HG03457 (cell line): ENCODE data around the gene HIVEP3.

Experiments
- ATAC-seq: cut with Tn5 transposase; IDR thresholded peaks from one replicate; pipeline ENCODE4 v1.9.1; 2021; ENCODE audit warnings: moderate number of reproducible peaks; ENCODE audit not compliant: unreplicated experiment

HIVEP3 gene

DNA sequence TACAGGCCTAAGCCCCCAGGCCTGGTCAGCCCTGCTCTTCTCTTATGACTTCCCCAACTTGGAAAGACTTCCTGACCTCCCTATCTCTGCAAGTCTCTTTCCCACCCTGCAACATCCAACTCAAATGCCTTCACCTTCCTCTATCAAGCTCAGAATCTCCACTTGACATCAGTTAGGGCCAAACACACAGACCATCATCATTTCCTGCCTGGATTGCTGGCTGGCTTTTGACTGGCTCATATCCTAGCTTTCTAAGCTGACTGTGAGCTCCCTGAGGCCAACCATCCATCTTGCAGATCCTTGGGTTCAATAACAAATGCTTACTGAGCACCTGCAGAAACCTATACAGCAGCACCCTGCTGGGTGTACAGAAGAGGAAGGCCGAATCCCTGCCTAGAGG, 296.9 kb downstream of the HIVEP3 start:
- ATAC-seq: no peak

DNA sequence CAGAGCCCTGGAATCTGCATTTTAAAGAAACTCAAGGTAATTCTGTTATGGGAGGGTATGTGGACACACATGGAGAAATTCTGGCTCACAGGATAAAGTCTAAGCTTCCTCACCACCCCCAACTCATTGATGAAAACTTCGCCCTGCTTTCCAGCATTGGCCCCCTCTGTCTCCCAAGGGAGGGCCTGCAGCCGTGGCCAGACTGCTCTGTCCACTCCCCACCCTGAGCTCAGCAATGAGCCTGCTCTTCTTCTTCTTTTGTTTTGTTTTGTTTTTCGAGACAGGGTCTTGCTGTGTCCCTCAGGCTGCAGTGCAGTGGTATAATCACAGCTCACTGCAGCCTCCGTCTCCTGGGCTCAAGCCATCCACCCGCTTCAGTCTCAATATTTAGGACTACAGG, 297.5 kb downstream of the HIVEP3 start:
- no peak for ATAC-seq

DNA sequence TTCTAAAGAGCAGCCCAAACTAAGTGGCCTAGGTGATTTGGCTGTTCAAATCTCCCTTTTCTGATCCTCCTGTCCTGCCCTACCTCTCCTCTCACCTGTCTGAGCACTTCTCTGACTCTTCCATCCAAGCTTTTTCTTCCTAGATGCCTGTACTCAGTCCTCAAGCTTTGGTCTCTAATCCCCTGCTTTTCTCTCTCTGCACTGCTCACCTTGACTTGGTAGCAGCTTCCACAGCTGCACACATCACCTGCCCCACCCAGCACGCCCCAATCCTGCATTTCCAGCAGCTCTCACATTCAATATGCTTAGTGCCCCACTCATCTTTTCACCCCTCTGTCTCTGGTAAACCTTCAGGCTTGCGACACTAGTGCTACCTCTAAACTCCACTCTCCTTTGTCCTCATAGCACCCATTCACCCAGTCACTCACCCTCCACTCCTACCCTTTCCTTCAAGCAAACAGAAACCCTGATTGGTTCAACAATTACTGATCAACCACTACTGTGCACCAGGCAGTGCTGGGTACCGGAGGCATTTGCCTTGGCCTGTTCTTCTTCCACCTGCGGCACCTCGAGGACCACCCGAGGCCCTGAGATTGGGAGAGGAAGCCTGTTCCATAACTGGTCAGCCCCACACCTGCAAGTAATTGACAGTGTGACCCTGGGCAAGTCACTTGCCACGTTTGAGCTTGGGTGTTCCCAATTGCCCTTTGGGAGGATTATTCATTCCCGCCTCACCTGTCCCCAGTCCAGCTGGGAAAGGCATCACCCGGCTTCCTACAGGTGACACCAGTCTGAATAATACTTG, 298.2 kb downstream of the HIVEP3 start:
- no peak for ATAC-seq

DNA sequence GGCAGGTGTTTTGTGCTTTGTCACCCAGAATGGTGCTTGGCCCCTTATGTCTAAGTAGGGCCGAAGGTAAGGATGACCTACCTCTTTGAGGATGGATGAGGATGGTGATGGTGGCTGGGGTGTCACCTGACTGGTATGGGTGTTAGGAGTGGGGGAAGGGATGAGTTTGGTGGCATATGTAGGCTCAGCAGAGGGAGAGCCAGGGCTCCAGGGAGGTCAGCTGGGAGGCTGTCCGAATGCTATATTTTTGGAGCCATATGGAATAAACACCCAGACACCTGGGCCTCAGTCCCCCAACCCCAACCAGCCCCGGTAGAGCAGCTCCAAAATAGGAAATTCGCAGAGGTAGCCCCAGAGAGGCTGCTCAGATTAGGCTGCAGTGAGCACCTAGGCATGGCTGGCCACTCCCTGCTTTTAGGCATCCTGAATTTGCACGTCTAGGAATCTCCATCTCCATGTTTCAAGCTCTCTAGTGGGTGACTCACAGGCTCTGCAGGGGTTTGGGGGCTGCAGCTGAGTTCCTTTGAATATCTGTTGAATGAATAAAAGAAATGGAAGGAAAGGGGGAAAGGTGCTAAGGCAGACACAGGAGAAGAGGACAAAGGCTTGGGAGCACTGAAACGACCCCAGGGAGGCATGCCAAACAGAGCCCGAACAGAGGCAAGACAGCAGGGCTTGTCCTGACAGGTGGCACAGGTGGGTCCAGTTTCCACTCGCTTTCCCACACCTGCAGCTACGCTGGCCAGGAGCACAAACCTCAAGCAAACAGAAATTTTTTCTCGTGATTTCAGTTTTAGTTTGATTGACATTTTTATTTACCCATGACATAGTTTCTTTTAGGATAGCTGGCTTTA, 299.0 kb downstream of the HIVEP3 start:
- no peak for ATAC-seq

DNA sequence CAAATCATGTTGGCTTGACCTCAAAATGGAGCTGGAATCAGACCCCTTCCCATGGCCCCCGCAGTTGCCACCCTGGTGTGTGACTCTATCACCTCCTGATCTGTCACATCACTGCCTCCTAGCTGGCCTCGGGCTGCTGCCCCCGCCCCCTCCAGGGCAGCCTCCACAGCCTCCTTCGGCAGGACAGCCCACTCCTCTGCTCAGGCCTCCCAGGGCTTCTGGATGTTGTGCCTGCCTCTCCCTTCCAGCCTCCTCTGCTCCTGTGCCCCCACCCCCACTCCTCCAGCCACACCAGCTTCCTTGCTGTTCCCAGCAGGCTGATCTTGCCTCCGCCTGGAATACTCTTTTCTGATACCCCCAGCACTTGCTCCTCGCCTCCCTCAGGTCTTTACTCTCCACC, 299.9 kb downstream of the HIVEP3 start:
- no peak for ATAC-seq

DNA sequence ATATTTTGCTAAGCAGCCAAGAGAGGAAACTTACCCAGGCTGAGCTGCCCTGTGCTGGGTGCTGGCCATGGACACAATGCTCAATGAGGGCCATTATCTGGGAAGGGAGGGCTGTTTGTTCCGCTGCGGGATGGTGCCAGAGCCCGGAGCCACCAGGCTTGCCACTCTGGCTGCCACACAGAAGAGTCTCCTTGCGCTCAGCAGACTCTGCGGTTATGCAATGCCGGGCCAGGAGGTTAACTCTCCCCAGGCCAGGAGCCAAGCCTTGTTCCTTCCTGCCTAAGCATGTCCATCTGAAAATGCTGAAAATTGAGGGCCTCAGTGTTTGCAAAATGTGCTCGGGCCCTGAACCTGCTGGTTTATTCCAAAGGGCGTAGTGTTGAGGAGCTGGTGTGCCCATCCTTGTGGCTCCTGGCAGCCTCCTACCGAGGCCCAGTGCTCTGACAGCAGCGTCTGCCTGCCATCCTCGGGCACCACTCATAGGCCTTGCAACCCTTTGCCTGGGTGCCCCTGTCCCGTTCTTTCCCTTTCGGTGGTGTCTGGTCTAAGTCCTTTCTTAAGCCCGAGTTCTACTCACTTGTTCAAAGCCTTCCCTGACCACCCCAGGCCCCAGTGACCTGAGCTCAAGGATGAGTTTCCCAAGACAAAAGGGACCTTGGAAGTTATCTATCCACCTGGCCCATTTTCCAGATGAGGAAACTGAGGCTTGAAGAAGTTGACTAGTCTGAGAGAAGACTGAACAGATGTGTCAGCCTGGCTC, 300.5 kb downstream of the HIVEP3 start:
- ATAC-seq: no peak

DNA sequence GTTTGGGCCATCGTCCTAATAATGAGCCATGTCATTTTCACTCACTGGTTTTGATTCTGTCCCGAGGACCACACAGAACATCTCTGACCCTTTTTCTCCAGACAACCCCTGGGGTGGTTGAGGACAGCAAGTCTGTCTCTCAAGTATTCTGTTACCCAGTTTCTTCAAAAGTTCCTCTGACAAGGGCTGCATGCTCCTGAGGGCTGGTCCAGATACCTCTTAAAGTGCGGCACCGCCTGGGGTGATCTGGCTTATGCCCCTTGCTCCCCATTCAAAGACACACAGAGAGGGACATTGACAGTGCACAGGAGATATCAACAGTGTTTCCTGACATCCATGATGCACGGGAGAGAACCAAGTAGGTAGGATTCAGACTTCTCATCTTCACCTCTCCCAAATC, 301.4 kb downstream of the HIVEP3 start:
- no peak for ATAC-seq

DNA sequence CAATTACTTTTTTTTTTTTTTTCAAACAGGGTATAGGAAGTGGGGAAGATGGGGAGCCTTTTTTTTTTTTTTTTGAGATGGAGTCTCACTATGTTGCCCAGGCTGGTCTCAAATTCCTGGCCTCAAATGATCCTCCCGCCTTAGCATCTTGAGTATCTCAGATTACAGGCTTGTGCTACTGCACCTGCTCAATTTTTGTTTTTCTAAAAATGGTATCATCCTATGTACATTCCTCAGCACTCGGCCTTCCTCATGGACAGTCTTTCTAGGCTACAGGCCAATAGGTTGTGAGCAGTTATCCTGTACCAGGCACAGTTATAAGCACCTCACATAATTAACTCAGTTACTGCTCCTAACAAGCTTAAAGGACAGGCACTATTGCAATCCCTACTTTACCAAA, 302.2 kb downstream of the HIVEP3 start:
- no peak for ATAC-seq

DNA sequence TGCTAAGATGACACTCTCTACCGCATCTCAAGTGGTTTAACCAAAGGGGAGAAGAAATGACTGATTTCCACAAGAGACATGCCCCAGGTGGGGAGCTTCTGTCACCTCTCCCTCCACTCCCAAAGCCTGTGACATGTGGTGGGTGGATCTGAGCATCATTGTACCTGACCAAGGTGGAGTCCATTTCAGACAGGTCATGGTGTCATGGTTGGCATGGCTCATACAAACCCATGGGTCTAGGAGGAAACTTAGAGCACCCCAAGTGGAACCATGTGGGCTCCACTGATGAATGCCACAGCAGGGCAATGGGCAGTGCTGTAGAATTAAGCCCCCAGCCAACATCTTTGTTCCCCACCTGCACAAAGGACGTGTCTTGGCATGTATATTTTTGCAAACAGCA, 302.7 kb downstream of the HIVEP3 start:
- ATAC-seq: no peak

DNA sequence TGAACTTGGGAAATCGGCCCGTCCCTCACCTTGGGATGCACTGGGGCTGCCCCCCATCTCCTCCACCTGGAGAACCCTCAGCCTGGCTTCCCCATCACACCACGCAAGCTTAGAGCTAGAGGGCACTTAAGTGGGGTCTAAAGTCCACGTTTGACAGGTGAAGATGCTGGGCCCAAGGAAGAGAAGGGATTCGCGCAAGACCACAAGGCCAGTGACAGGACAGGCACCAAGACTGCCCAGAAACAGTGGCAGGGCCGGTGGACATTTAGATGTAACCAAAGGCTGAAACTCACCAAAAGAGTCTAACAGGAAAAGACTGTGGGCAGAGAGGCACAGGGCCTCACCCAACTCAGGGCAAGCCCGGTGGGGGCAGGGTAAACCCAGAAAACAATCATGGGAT, 303.4 kb downstream of the HIVEP3 start:
- ATAC-seq: no peak

DNA sequence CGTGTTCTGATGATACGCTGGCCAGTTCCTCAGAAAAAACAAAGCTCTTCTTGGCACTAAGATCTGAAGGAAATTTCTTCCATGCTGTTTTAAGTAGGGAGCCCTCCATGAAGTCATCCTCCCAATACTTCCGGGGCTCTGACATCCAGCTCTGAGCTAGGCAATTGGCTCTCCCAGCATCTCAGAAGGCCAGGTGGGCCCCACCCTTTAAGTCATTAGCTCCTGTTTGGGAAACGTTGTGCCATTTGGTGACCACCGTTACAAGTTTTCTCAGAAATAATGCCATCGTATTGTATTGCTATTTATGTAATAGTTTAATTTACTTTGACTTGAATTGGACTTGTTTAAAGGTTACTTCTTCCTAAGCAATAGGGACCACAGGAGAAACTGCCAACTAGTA, 303.9 kb downstream of the HIVEP3 start:
- no peak for ATAC-seq

DNA sequence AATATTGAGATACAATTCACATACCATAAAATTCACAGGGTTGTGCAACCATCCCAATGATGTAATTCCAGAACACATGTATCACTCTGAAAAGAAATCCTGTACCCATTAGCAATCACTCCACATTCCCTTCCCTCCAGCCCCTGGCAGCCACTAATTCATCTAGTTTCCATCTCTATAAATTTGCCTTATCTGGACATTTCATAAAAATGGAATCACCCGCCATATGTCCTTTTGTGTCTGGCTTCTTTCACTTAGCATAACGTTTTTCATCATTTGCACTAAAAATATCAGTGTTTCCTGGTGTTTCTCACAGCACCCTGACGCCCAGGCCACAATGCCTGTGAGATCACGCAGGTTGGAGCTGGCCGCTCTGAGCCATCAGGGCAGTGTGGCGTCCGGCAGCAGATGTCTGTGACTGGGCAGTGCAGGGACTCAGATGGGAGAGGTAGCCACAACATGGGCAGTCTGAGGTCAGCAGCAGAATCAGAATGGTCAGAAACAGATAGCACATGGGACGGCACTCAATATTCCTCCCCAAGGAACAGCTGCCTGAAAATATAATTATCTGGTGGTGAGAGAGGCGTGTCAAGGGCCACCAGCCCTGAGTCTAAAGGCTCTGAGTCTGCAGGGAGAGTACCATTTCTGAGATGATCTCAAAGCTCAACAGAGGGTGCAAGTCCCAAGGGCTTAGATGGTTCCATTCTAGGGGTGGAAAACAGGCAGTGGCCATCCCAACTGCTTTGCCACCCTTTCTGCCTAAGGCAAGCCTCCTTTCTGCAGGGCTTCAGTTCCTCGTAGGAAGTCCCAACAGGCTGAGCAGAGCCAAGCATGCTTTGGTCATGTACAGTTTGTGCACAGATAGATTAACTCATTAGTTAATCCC, 304.8 kb downstream of the HIVEP3 start:
- no peak for ATAC-seq

DNA sequence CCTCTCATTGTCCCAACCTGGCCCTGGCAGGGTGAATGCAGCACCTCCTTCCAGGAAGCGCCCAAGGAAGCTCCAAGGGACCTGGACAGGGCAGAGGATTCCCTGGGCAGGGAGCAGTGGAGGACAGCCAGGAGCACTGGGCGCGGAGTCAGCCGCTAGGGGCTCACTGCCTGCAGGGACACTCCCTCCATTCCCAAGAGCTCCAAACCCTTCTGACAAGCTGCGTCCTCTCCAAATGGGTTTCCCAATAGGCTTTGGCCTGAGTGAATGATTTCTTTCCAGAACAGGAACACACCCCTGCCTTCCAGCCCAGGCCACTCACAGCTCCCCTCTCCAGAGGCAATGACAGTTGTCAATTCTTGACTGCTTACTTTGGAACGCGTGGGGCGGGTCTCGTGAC, 305.8 kb downstream of the HIVEP3 start:
- ATAC-seq: no peak

DNA sequence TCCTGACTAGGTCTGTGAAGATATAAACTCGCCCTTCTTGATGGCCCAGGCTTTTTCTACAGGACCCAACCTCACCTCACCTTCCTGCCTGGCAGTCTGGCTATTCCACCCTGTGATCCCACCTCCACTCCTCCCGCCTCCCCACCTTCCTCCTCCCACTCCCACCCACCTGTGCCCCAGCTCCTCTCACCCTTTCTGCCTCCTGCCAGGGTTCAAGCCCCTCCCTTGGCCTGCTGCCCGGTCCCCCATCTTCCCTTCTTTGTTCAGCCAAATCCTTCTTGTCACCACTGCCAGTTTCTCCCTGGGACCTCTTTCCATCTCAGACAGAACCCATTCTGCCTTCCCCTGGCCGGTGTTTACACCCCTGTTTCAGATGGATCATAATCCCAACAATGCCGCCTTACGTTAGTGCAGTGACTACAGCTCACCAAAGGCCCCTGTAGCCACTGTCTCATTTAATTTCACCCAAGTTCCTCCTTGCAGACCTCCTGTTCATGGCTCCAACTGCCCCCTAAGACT, 306.7 kb downstream of the HIVEP3 start:
- ATAC-seq: no peak

DNA sequence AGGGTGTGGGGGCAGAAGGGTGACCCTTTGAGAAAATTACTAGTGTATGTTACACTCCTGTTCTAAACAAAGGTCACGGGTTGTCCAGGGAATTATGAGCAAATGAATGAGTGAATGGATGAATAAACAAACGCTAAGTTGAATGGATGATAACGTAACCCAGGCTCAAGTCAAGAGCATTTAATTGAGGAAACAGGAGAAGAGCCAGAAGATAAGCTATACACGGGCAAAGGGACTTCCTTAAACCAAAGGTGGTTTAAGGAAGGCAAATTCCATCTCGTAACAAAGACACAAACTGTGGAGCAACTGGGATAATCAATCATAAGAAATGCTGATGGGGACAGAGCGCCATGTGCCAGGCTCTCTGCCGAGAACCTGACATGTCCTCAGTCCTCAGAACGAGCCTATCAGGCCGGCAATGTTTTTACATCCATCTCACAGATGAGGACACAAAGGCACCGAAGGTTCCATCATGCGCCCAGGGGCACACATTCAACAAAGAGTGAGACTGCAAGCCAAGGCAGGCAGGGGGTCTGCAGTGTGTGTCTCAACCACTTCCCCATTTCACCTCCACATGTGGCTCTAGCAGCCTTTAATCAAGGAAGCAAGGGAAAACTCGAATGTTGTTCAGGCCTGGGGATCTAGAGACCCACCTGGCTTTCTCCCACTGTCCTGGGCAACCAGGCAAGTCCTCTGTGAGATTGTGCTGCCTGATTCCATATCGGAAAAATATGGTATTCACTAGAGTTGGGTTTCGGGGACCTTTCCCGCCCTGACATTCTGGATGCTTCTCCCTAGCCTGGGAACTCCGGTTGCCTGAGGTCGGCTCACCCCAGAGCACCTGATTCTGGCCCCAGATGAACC, 307.4 kb downstream of the HIVEP3 start:
- ATAC-seq: no peak

DNA sequence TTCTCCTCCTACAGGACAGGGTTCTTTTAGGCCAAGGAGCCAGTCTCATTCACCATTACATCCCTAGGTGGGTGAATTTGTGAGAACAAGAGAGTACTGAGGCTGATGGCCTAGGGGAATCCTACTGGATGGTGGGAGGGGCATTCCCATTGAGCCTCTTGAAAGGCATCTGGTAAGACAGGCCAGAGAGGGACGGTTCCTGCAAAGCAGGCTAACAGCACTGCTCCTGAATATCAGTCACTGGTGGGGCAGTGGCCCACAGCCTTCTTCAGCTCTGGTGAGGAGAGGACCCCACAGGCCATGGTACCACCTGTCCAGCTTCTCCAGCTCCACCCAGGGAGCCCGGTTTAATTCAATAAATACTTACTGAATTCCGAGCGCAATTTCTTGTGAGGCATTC, 308.4 kb downstream of the HIVEP3 start:
- ATAC-seq: no peak

DNA sequence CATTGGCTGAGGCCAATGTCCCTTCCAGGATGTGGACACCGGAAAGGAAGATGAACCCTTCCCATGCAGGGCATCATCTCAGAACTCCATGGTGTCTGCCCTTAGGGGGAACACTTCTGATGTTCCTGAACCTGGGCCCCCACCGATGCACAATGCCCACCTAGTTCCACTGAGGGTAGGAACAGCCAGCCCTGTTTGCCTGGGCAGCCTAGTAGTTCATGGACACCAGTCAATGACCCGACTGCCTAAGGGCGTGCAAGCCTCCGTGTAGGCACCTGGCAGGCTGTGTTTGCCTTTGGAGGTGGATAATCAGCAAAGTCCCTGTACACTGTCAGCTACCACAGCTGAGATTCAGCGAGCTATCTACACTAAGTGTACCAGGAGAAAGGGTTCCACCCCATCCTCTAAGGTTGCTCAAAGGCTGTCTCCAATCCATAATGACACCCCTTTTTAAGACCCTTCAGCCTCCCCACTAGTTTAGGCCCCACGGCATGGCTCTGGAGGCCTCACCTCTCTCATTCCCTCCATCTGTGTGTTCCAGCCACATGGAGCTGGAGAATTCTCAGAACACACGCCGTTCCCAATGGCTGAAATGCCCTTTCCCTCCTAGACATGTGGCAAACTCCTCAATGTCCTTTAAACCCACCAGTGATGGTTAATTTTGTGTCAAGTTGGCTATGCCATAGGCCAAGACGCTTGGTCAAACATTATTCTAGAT, 309.4 kb downstream of the HIVEP3 start:
- no peak for ATAC-seq

DNA sequence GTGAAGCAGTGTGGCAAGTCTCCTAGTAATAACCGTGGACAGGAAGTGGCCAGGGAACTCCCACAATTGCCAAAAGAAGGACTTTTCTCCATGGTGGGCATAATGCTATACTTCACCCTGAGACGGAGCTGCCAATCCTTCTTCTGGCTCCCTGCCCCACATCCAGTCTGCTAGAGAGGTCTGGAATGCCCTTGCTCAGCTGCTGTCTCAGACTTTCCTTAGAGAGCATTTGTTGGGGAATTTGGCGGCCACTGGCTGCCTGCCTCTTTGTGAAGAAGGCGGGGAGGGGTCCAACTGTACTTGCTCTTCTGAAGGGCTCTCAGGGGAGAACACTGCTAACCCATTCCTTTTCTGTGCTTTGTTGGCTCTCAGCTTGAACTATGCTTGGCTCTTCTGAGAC, 310.5 kb downstream of the HIVEP3 start:
- ATAC-seq: no peak

DNA sequence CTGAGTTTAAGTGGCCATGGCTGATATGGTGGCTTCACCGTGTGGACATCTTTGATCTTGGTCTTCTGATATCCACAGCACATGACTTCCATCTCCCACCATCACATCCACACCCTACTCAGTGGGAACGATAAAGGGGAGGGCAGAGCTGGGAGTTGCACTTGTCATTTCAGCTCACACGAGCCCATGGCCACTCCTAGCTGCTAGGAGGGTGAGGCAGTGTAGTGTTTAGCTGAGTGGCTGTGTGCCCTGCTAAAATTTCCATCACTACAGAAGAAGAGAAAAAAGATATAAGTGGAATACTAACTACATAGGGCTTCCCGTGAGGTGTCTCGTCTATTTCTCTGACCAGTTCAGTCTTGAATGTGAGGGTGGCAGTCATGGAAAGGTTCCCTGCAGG, 310.9 kb downstream of the HIVEP3 start:
- no peak for ATAC-seq
